ENCODE results near the gene CETN1. TPM values are rescaled to one million over a fixed set of nuclear protein-coding genes. Genes with fewer than 3 reads are reported as not detected.
A peak's percentile ranks its signal among the peaks of the same experiment; 100 is the strongest.

The CETN1 gene
- total RNA-seq, 2 donors from 2014 or later = not detected

- no peak for DNase-seq
- H3K27ac ChIP-seq (ENCODE audit: low read depth, low read length) = no peak overlapping the region
- WGBS, 2 experiments (ENCODE audit: insufficient coverage in 1 of 2, insufficient read length in 1 of 2) = 67 to 74% methylated on average over 3 to 7 of the region's 7 CpGs
Observed at GRCh38 chr18:621291-622043, 41.3 kb downstream of the CETN1 start.

GRCh38 chr18:622289-622688 is 42.1 kb downstream of the CETN1 start:
- no peak overlapping the region for H3K4me3 ChIP-seq (ENCODE audit: low read length)
- H3K9me3 Mint-ChIP-seq = no peaks in the 10 kb centered on the region
- H3K36me3 ChIP-seq (ENCODE audit: control insufficient read depth, insufficient read depth, low read length) = no peaks in the 10 kb centered on the region
- WGBS, 2 experiments (ENCODE audit: insufficient coverage in 1 of 2, insufficient read length in 1 of 2) = 90 to 95% methylated on average over 6 of the region's 6 CpGs
- H3K27ac ChIP-seq (ENCODE audit: low read depth, low read length) = no peak overlapping the region
- no peak overlapping the region for H3K9ac ChIP-seq (ENCODE audit: extremely low read depth, low read length, poor library complexity, severe bottlenecking)
- H3K27ac Mint-ChIP-seq = no peak overlapping the region
- H3K4me1 ChIP-seq (ENCODE audit: control insufficient read depth, insufficient read depth, low read length) = no peaks in the 10 kb centered on the region
- no peaks in the 10 kb centered on the region for H3K27me3 Mint-ChIP-seq (ENCODE audit: insufficient read depth)
- no peak for TF ChIP-seq CTCF (conservative IDR thresholded peaks at IDR 0.05)
- no peak for DNase-seq
- H3K4me3 Mint-ChIP-seq = no peak overlapping the region
- peaks cover 2% of the 10 kb centered on the region for H3K4me1 Mint-ChIP-seq
- H3K36me3 Mint-ChIP-seq (ENCODE audit: low read depth) = no peaks in the 10 kb centered on the region
- no peaks in the 10 kb centered on the region for H3K9me3 ChIP-seq (ENCODE audit: control insufficient read depth, low read length)
- no peaks in the 10 kb centered on the region for H3K27me3 ChIP-seq (ENCODE audit: control insufficient read depth, insufficient read depth, low read length, poor library complexity, severe bottlenecking)

More at GRCh38 chr18:621291-622043, 41.3 kb downstream of the CETN1 start:
- Mint-ChIP-seq H3K9me3 (no peaks in the 10 kb centered on the region), H3K4me1 (peaks cover 2% of the 10 kb centered on the region), H3K27ac (no peak overlapping the region), H3K4me3 (no peak overlapping the region), H3K27me3 (ENCODE audit: insufficient read depth) (no peaks in the 10 kb centered on the region), H3K36me3 (ENCODE audit: low read depth) (no peaks in the 10 kb centered on the region)
- H3K4me3 ChIP-seq (ENCODE audit: low read length) = no peak overlapping the region
- no peak for TF ChIP-seq CTCF (conservative IDR thresholded peaks at IDR 0.05)
- no peaks in the 10 kb centered on the region for H3K27me3 ChIP-seq (ENCODE audit: control insufficient read depth, insufficient read depth, low read length, poor library complexity, severe bottlenecking)
- no peak overlapping the region for H3K9ac ChIP-seq (ENCODE audit: extremely low read depth, low read length, poor library complexity, severe bottlenecking)
- H3K9me3 ChIP-seq (ENCODE audit: control insufficient read depth, low read length) = no peaks in the 10 kb centered on the region
- H3K4me1 ChIP-seq (ENCODE audit: control insufficient read depth, insufficient read depth, low read length) = no peaks in the 10 kb centered on the region
- no peaks in the 10 kb centered on the region for H3K36me3 ChIP-seq (ENCODE audit: control insufficient read depth, insufficient read depth, low read length)

GRCh38 chr18:623761-624620 is 43.8 kb downstream of the CETN1 start:
- Mint-ChIP-seq H3K36me3 (ENCODE audit: low read depth) (no peaks in the 10 kb centered on the region), H3K27me3 (ENCODE audit: insufficient read depth) (no peaks in the 10 kb centered on the region), H3K27ac (no peak overlapping the region), H3K4me3 (no peak overlapping the region), H3K4me1 (peaks cover 2% of the 10 kb centered on the region), H3K9me3 (no peaks in the 10 kb centered on the region)
- Histone ChIP-seq H3K27ac (ENCODE audit: low read depth, low read length) (no peak overlapping the region), H3K9ac (ENCODE audit: extremely low read depth, low read length, poor library complexity, severe bottlenecking) (no peak overlapping the region), H3K4me1 (ENCODE audit: control insufficient read depth, insufficient read depth, low read length) (no peaks in the 10 kb centered on the region), H3K36me3 (ENCODE audit: control insufficient read depth, insufficient read depth, low read length) (no peaks in the 10 kb centered on the region), H3K4me3 (ENCODE audit: low read length) (no peak overlapping the region), H3K27me3 (ENCODE audit: control insufficient read depth, insufficient read depth, low read length, poor library complexity, severe bottlenecking) (no peaks in the 10 kb centered on the region), H3K9me3 (ENCODE audit: control insufficient read depth, low read length) (no peaks in the 10 kb centered on the region)
- 82 to 85% methylated on average over 4 to 11 of the region's 11 CpGs for WGBS, 2 experiments (ENCODE audit: insufficient coverage in 1 of 2, insufficient read length in 1 of 2)
- peak; percentile 90 for TF ChIP-seq CTCF (conservative IDR thresholded peaks at IDR 0.05)
- peak; percentile 92 for DNase-seq
